ENCODE results near the gene CCNYL1.

Gene CCNYL1

GRCh38 chr2:207768866-207769596, 57.6 kb downstream of the CCNYL1 start:
- H3K27me3 ChIP-seq (ENCODE audit: insufficient read depth, insufficient read length): peaks cover 11% of the 10 kb centered on the region
- H3K9ac ChIP-seq (ENCODE audit: insufficient read length, low read depth): peak overlapping the region; percentile 97
- peaks cover 21% of the 10 kb centered on the region for H3K4me1 ChIP-seq (ENCODE audit: insufficient read depth, insufficient read length)
- DNase-seq (ENCODE audit: low read depth, low spot score): no peak
- H3K36me3 ChIP-seq (ENCODE audit: insufficient read depth, insufficient read length, low read length): peaks cover 17% of the 10 kb centered on the region
- no peak for TF ChIP-seq SUZ12 (IDR thresholded peaks at IDR 0.05; ENCODE audit: extremely low read depth, insufficient read depth, insufficient read length)
- no peak for TF ChIP-seq YY1 (IDR thresholded peaks at IDR 0.05; ENCODE audit: insufficient read depth, insufficient read length)
- no peak for TF ChIP-seq ZNF274 (IDR thresholded peaks at IDR 0.05; ENCODE audit: low read depth, low read length)
- H3K4me3 ChIP-seq (ENCODE audit: insufficient read length, low read depth): peak overlapping the region; percentile 89
- H3K9me3 ChIP-seq (ENCODE audit: insufficient read depth, low read length): no peaks in the 10 kb centered on the region

- no peaks in the 10 kb centered on the region for H3K9me3 ChIP-seq (ENCODE audit: insufficient read depth, low read length)
- H3K27me3 ChIP-seq (ENCODE audit: insufficient read depth, insufficient read length): peaks cover 11% of the 10 kb centered on the region
- H3K36me3 ChIP-seq (ENCODE audit: insufficient read depth, insufficient read length, low read length): peaks cover 14% of the 10 kb centered on the region
- H3K9ac ChIP-seq (ENCODE audit: insufficient read length, low read depth): peak overlapping the region; percentile 77
- peaks cover 21% of the 10 kb centered on the region for H3K4me1 ChIP-seq (ENCODE audit: insufficient read depth, insufficient read length)
- H3K4me3 ChIP-seq (ENCODE audit: insufficient read length, low read depth): peak overlapping the region; percentile 36
- no peak for DNase-seq (ENCODE audit: low read depth, low spot score)
- TF ChIP-seq ZNF274 (IDR thresholded peaks at IDR 0.05; ENCODE audit: low read depth, low read length): no peak
Observed at GRCh38 chr2:207770602-207771404, 59.4 kb downstream of the CCNYL1 start.

- TF ChIP-seq SUZ12 (IDR thresholded peaks at IDR 0.05; ENCODE audit: extremely low read depth, insufficient read depth, insufficient read length) (no peak), ZNF274 (IDR thresholded peaks at IDR 0.05; ENCODE audit: low read depth, low read length) (no peak), YY1 (IDR thresholded peaks at IDR 0.05; ENCODE audit: insufficient read depth, insufficient read length) (no peak)
- Histone ChIP-seq H3K27me3 (ENCODE audit: insufficient read depth, insufficient read length) (peaks cover 11% of the 10 kb centered on the region), H3K4me1 (ENCODE audit: insufficient read depth, insufficient read length) (peaks cover 21% of the 10 kb centered on the region), H3K9ac (ENCODE audit: insufficient read length, low read depth) (peak overlapping the region; percentile 3), H3K4me3 (ENCODE audit: insufficient read length, low read depth) (no peak overlapping the region), H3K36me3 (ENCODE audit: insufficient read depth, insufficient read length, low read length) (peaks cover 14% of the 10 kb centered on the region), H3K9me3 (ENCODE audit: insufficient read depth, low read length) (no peaks in the 10 kb centered on the region)
- no peak for DNase-seq (ENCODE audit: low read depth, low spot score)
Observed at GRCh38 chr2:207771421-207771820, 60.0 kb downstream of the CCNYL1 start.

- Histone ChIP-seq H3K9ac (ENCODE audit: insufficient read length, low read depth) (no peak overlapping the region), H3K4me3 (ENCODE audit: insufficient read length, low read depth) (no peak overlapping the region), H3K4me1 (ENCODE audit: insufficient read depth, insufficient read length) (peaks cover 15% of the 10 kb centered on the region), H3K36me3 (ENCODE audit: insufficient read depth, insufficient read length, low read length) (peaks cover 7% of the 10 kb centered on the region), H3K9me3 (ENCODE audit: insufficient read depth, low read length) (no peaks in the 10 kb centered on the region), H3K27me3 (ENCODE audit: insufficient read depth, insufficient read length) (peaks cover 10% of the 10 kb centered on the region)
- TF ChIP-seq SUZ12 (IDR thresholded peaks at IDR 0.05; ENCODE audit: extremely low read depth, insufficient read depth, insufficient read length) (no peak), ZNF274 (IDR thresholded peaks at IDR 0.05; ENCODE audit: low read depth, low read length) (no peak), YY1 (IDR thresholded peaks at IDR 0.05; ENCODE audit: insufficient read depth, insufficient read length) (no peak)
- no peak for DNase-seq (ENCODE audit: low read depth, low spot score)
Observed at GRCh38 chr2:207772081-207772843, 60.8 kb downstream of the CCNYL1 start.

GRCh38 chr2:207772844-207773205, 61.4 kb downstream of the CCNYL1 start:
- Histone ChIP-seq H3K27me3 (ENCODE audit: insufficient read depth, insufficient read length) (peaks cover 6% of the 10 kb centered on the region), H3K4me3 (ENCODE audit: insufficient read length, low read depth) (no peak overlapping the region), H3K9ac (ENCODE audit: insufficient read length, low read depth) (no peak overlapping the region), H3K4me1 (ENCODE audit: insufficient read depth, insufficient read length) (peaks cover 10% of the 10 kb centered on the region), H3K9me3 (ENCODE audit: insufficient read depth, low read length) (no peaks in the 10 kb centered on the region), H3K36me3 (ENCODE audit: insufficient read depth, insufficient read length, low read length) (peaks cover 2% of the 10 kb centered on the region)
- TF ChIP-seq YY1 (IDR thresholded peaks at IDR 0.05; ENCODE audit: insufficient read depth, insufficient read length) (no peak), ZNF274 (IDR thresholded peaks at IDR 0.05; ENCODE audit: low read depth, low read length) (no peak), SUZ12 (IDR thresholded peaks at IDR 0.05; ENCODE audit: extremely low read depth, insufficient read depth, insufficient read length) (no peak)
- no peak for DNase-seq (ENCODE audit: low read depth, low spot score)

- Histone ChIP-seq H3K9me3 (ENCODE audit: insufficient read depth, low read length) (no peaks in the 10 kb centered on the region), H3K9ac (ENCODE audit: insufficient read length, low read depth) (no peak overlapping the region), H3K4me3 (ENCODE audit: insufficient read length, low read depth) (no peak overlapping the region), H3K4me1 (ENCODE audit: insufficient read depth, insufficient read length) (peaks cover 5% of the 10 kb centered on the region), H3K36me3 (ENCODE audit: insufficient read depth, insufficient read length, low read length) (no peaks in the 10 kb centered on the region), H3K27me3 (ENCODE audit: insufficient read depth, insufficient read length) (peaks cover 6% of the 10 kb centered on the region)
- DNase-seq (ENCODE audit: low read depth, low spot score): no peak
- TF ChIP-seq SUZ12 (IDR thresholded peaks at IDR 0.05; ENCODE audit: extremely low read depth, insufficient read depth, insufficient read length) (no peak), YY1 (IDR thresholded peaks at IDR 0.05; ENCODE audit: insufficient read depth, insufficient read length) (no peak), ZNF274 (IDR thresholded peaks at IDR 0.05; ENCODE audit: low read depth, low read length) (no peak)
Observed at GRCh38 chr2:207775473-207775872, 64.0 kb downstream of the CCNYL1 start.

GRCh38 chr2:207777124-207777523, 65.7 kb downstream of the CCNYL1 start:
- no peaks in the 10 kb centered on the region for H3K4me1 ChIP-seq (ENCODE audit: insufficient read depth, insufficient read length)
- no peak for DNase-seq (ENCODE audit: low read depth, low spot score)

More at GRCh38 chr2:207777124-207777523, 65.7 kb downstream of the CCNYL1 start:
- TF ChIP-seq ZNF274 (IDR thresholded peaks at IDR 0.05; ENCODE audit: low read depth, low read length) (no peak), SUZ12 (IDR thresholded peaks at IDR 0.05; ENCODE audit: extremely low read depth, insufficient read depth, insufficient read length) (no peak), YY1 (IDR thresholded peaks at IDR 0.05; ENCODE audit: insufficient read depth, insufficient read length) (no peak)
- H3K36me3 ChIP-seq (ENCODE audit: insufficient read depth, insufficient read length, low read length): no peaks in the 10 kb centered on the region
- no peak overlapping the region for H3K9ac ChIP-seq (ENCODE audit: insufficient read length, low read depth)
- no peaks in the 10 kb centered on the region for H3K9me3 ChIP-seq (ENCODE audit: insufficient read depth, low read length)
- H3K4me3 ChIP-seq (ENCODE audit: insufficient read length, low read depth): no peak overlapping the region
- no peaks in the 10 kb centered on the region for H3K27me3 ChIP-seq (ENCODE audit: insufficient read depth, insufficient read length)

Measured in NT2/D1 (cell line).